DND-41 (cell line): ENCODE data around the gene HCN2.

Experiments used
- ATAC-seq: fragments of 200-7000 bp; cut with Tn5 transposase; 3 replicates; pipeline ENCODE4 v1.9.1; 2021; ENCODE audit warnings: low read depth; ENCODE audit not compliant: insufficient read depth
- DNase-seq: peaks from one replicate; pipeline ENCODE4 v3.0.0-alpha.2; 2020
- H2AFZ ChIP-seq: 2 replicates; pipeline ENCODE4 v1.6.0; 2012; ENCODE audit warnings: low read depth, low read length
- H3K27ac ChIP-seq: 2 replicates; pipeline ENCODE4 v1.5.1; 2012; ENCODE audit warnings: low read length, inconsistent platforms
- H3K27me3 ChIP-seq: fragments of 200-600 bp; sonication (generic); 2 replicates; pipeline ENCODE4 v1.6.0; 2012; ENCODE audit warnings: low read length, mild to moderate bottlenecking, inconsistent platforms; ENCODE audit not compliant: insufficient read depth, poor library complexity
- H3K36me3 ChIP-seq: 2 replicates; pipeline ENCODE4 v1.5.1; 2012; ENCODE audit warnings: low read length, inconsistent platforms; ENCODE audit not compliant: insufficient read depth
- H3K4me1 ChIP-seq: 2 replicates; pipeline ENCODE4 v1.5.1; 2012; ENCODE audit warnings: mild to moderate bottlenecking, low read length; ENCODE audit not compliant: insufficient read depth
- H3K4me2 ChIP-seq: 2 replicates; pipeline ENCODE4 v1.6.0; 2012; ENCODE audit warnings: mild to moderate bottlenecking, moderate library complexity, low read length, inconsistent platforms; ENCODE audit not compliant: insufficient read depth
- H3K4me3 ChIP-seq, 2 experiments: fragments of 200-600 bp in 1 of 2; shearing (Covaris generic) in 1 of 2; 2 replicates each; pipeline ENCODE4 v1.5.1; 2012 to 2016; ENCODE audit warnings: inconsistent platforms in 2 of 2, low read length in 2 of 2, mild to moderate bottlenecking in 2 of 2, low read depth in 1 of 2, moderate library complexity in 1 of 2
- H3K79me2 ChIP-seq: 2 replicates; pipeline ENCODE4 v1.6.0; 2012; ENCODE audit warnings: low read length, inconsistent platforms; ENCODE audit not compliant: insufficient read depth
- H3K9ac ChIP-seq: 2 replicates; pipeline ENCODE4 v1.6.0; 2012; ENCODE audit warnings: low read depth, mild to moderate bottlenecking, inconsistent platforms, low read length, moderate library complexity
- H3K9me3 ChIP-seq: 2 replicates; pipeline ENCODE4 v1.5.1; 2012; ENCODE audit warnings: low read length, moderate library complexity, mild to moderate bottlenecking, inconsistent platforms; ENCODE audit not compliant: insufficient read depth, severe bottlenecking
- H4K20me1 ChIP-seq: 2 replicates; pipeline ENCODE4 v1.6.0; 2012; ENCODE audit warnings: low read length; ENCODE audit not compliant: insufficient read depth
- EZH2 ChIP-seq: IDR thresholded peaks from 3 replicates; pipeline ENCODE4 v1.6.1; 2012; ENCODE audit warnings: borderline replicate concordance, low read depth, mild to moderate bottlenecking, moderate library complexity, low read length, inconsistent platforms; ENCODE audit not compliant: severe bottlenecking
- TF ChIP-seq, protein P1 (sequence below): IDR thresholded peaks from 2 replicates; pipeline ENCODE4 v1.5.1; 2012; ENCODE audit warnings: borderline replicate concordance, low read length, moderate library complexity, mild to moderate bottlenecking; ENCODE audit not compliant: poor library complexity, severe bottlenecking; ENCODE audit errors: extremely low read depth

The HCN2 gene

GRCh38 chr19:589693-590395 lies at the start of gene HCN2:
Gene HCN2 (plus strand): TSS chr19:589881. CDS start chr19:589946, 65 bp downstream.
- no peak for TF ChIP-seq EZH2
- TF ChIP-seq, protein P1, sequence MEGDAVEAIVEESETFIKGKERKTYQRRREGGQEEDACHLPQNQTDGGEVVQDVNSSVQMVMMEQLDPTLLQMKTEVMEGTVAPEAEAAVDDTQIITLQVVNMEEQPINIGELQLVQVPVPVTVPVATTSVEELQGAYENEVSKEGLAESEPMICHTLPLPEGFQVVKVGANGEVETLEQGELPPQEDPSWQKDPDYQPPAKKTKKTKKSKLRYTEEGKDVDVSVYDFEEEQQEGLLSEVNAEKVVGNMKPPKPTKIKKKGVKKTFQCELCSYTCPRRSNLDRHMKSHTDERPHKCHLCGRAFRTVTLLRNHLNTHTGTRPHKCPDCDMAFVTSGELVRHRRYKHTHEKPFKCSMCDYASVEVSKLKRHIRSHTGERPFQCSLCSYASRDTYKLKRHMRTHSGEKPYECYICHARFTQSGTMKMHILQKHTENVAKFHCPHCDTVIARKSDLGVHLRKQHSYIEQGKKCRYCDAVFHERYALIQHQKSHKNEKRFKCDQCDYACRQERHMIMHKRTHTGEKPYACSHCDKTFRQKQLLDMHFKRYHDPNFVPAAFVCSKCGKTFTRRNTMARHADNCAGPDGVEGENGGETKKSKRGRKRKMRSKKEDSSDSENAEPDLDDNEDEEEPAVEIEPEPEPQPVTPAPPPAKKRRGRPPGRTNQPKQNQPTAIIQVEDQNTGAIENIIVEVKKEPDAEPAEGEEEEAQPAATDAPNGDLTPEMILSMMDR = no peak
- peaks cover 8% of the 10 kb centered on the region for H3K27me3 ChIP-seq
- no peak within 1 kb of the TSS for H3K27ac ChIP-seq
- no peak within 1 kb of the TSS for H3K4me2 ChIP-seq
- DNase-seq (no peak), ATAC-seq (no peak)
- H3K4me1 ChIP-seq = peaks cover 10% of the 10 kb centered on the region
- H3K36me3 ChIP-seq = no peaks in the 10 kb centered on the region
- no peaks in the 10 kb centered on the region for H3K9me3 ChIP-seq
- H2AFZ ChIP-seq = no peak within 1 kb of the TSS
- no peaks in the 10 kb centered on the region for H3K79me2 ChIP-seq
- H3K4me3 ChIP-seq = no peak within 1 kb of the TSS
- peaks cover 29% of the 10 kb centered on the region for H4K20me1 ChIP-seq
- no peak within 1 kb of the TSS for H3K9ac ChIP-seq

DNA sequence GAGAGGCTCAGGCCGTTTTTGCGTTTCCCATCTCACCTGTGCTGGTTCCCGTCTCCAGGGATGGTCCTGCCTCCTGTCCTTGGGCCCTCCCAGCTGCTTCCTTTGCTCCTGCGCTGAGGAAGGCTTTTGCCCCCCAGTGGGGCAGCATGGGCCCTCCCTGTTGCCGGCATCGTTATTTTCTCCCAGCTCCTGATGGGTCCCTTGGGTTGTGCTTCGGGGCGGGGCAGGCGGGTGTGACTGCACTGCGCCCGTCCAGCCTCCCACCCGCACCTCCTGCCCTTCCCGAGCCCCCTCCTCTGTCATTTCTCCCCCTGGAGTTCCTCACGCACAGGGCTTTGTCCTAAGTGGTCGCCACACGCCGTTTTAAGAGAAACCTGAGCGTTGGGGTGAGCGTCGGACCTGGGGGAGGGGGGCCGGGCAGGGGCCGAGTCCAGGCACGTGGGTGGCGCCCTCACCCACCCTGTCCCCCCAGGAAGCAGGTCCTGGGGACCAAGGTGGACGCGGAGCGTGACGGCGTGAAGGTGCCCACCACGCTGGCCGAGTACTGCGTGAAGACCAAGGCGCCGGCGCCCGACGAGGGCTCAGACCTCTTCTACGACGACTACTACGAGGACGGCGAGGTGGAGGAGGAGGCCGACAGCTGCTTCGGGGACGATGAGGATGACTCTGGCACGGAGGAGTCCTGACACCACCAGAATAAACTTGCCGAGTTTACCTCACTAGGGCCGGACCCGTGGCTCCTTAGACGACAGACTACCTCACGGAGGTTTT lies 48.6 kb upstream of the HCN2 start:
- DNase-seq (no peak), ATAC-seq (no peak)
- Histone ChIP-seq H3K4me3 (no peak overlapping the region), H3K27me3 (no peaks in the 10 kb centered on the region), H3K36me3 (peaks cover 59% of the 10 kb centered on the region), H2AFZ (no peak overlapping the region), H3K27ac (no peak overlapping the region), H3K4me1 (no peaks in the 10 kb centered on the region), H3K4me2 (no peak overlapping the region), H4K20me1 (peaks cover 39% of the 10 kb centered on the region), H3K9ac (no peak overlapping the region), H3K9me3 (no peaks in the 10 kb centered on the region), H3K79me2 (0 out of 2 replicates have a peak, but pooled peaks cover 3% of the 10 kb centered on the region)
- TF ChIP-seq, protein P1 = no peak
- TF ChIP-seq EZH2 = no peak

GRCh38 chr19:541699-542098 lies 48.0 kb upstream of the HCN2 start:
- Histone ChIP-seq H3K27me3 (no peaks in the 10 kb centered on the region), H3K36me3 (peaks cover 53% of the 10 kb centered on the region), H3K4me3 (no peak overlapping the region), H3K27ac (no peak overlapping the region), H4K20me1 (peaks cover 36% of the 10 kb centered on the region), H3K9me3 (no peaks in the 10 kb centered on the region), H3K9ac (no peak overlapping the region), H3K4me2 (no peak overlapping the region), H2AFZ (no peak overlapping the region), H3K79me2 (no peaks in the 10 kb centered on the region), H3K4me1 (no peaks in the 10 kb centered on the region)
- no peak for DNase-seq
- no peak for TF ChIP-seq EZH2
- TF ChIP-seq, protein P1 = no peak
- no peak for ATAC-seq
